DMS53 treated with DMSO at 0.1 percent for 48 hours (cell line): ENCODE measurements around the gene PATJ.
"Not testable (repeated sequence)": the region's sequence is repeated elsewhere in the genome, so short reads cannot be mapped to it uniquely, and the experiment has no call there.

Source experiments
- DNase-seq: peaks from one replicate; lab custom pipeline; 2025; ENCODE audit not compliant: unreplicated experiment; lab: John Stamatoyannopoulos, UW

Gene PATJ

DNA sequence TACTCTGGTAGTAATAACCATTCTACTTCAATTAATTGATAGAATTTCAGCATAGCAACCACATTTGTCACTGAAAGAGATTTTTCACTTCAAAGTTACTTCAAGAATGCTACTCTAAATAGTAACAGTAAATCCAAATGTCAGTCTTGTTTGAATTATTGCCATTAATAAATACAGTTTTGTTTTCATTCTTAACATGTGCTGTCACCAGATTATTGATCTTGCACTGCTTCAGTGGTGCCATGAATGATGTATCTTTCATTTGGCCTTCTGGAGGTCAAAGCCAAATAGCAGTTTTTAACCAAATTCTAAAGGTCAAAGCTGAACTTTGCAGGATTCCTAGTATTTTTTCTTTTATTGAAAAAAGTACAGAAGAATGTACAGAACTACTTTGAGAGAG is 199.5 kb downstream of the PATJ start:
- DNase-seq, result no peak

DNA sequence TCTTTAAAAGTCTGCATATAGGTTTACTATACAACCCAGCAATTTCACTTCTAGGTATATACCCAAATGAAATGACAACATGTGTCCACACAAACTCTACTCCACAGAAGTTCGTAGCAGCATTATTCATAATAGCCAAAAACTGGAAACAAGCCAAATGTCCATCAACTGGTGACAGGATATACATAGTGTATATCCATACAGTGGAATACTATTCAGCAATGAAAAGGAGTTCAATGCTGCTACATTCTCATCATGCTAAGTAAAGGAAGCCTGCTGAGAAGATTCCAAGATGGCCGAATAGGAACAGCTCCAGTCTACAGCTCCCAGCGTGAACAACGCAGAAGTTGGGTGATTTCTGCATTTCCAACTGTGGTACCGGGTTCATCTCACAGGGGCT is 200.6 kb downstream of the PATJ start:
- no peak for DNase-seq

DNA sequence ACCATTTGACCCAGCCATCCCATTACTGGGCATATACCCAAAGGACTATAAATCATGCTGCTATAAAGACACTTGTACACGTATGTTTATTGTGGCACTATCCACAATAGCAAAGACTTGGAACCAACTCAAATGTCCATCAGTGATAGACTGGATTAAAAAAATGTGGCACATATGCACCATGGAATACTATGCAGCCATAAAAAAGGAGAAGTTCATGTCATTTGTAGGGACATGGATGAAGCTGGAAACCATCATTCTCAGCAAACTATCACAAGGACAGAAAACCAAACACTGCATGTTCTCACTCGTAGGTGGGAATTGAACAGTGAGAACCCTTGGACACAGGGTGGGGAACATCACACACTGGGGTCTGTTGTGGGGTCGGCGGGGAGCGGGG is 206.4 kb downstream of the PATJ start:
- DNase-seq, result not testable (repeated sequence)

DNA sequence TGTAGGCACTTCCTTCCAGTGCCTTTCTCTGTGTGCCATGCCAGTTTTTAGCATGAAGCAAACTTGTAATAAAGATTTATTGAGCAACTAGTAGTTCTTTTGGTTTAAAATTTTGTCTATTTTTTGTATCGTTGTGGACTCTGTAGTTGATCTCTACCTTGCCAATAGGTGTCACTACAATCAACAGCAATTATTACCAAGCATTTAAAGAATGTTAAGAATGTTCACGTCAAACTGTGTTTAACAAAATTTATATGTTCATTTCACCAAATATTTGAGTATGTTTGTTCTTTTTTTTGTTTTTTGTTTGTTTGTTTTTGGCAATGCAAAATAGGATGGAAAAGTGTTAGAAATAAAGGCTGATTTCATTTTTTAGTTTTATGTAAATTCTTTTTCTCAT is 208.1 kb downstream of the PATJ start:
- DNase-seq, result no peak

- DNase-seq, result no peak
These were observed 209.7 kb downstream of the PATJ start for GRCh38 chr1:61951731-61952580.

DNA sequence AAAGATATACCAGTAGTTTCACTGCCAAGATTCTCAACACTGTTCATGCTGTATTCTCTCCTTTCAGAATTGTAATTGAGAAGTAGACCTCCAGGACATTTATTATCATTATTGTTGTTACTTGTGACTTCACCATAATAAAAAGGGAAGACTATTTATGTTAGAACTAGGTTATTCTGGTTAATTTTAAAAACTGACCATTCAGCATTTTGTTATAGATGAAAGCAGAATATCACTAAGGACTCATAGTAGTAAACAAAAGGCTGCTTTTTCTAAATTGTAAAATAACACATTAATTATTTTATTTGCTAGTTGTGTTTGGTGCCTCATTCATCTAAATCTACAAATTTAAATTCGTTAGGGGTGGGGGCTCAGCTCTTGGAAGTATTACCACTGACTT is 210.4 kb downstream of the PATJ start:
- no peak for DNase-seq

GRCh38 chr1:61953076-61953789 is 211.0 kb downstream of the PATJ start:
- DNase-seq, result no peak

GRCh38 chr1:61953790-61954150 is 211.5 kb downstream of the PATJ start:
- DNase-seq, result no peak

- no peak for DNase-seq
These were observed 213.0 kb downstream of the PATJ start for GRCh38 chr1:61955261-61955660.

- DNase-seq, result no peak
These were observed 213.9 kb downstream of the PATJ start for GRCh38 chr1:61956016-61956645.

DNA sequence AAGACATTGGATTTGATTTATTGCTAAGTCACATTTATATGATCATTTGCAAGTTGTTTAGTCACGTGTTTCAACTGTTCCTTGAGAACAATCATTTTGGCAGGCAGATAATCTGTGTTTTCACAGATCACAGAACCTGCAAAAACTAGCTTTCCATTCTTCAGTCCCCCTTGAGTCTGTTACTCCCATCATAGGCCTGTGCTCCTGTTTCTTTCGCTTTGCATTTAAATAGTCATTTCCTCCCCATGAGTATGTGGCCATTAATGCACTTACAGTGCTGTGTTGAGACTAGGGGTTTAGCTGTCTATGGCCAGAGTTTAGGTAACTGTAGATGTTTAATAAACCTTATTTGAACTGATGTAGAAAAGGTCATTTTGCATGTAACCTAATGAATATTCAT is 214.5 kb downstream of the PATJ start:
- DNase-seq, result no peak

DNA sequence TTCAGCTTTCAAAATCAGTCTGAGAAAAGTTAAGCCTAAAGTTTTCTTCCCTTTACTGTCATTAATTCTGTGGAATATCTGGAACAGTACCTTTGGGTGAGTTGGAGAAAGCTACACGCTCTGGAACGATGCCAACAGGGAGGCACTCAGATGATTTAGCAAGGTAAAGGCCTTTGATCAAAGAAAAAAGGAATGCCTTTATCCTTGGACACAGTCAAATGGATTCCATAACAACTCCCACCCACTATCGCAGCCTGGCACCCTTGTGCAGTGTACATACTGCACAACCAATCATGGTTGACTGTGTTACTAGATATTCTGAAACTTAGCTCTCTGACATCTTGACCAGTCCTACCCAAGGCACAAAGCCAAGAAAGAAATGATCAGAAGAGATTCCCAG is 218.7 kb downstream of the PATJ start:
- no peak for DNase-seq

- DNase-seq, result no peak
These were observed 220.4 kb downstream of the PATJ start for GRCh38 chr1:61962631-61963030.

- not testable (repeated sequence) for DNase-seq
These were observed 224.4 kb downstream of the PATJ start for GRCh38 chr1:61966450-61967225.

- DNase-seq, result no peak
These were observed 225.5 kb downstream of the PATJ start for GRCh38 chr1:61967750-61968149.

DNA sequence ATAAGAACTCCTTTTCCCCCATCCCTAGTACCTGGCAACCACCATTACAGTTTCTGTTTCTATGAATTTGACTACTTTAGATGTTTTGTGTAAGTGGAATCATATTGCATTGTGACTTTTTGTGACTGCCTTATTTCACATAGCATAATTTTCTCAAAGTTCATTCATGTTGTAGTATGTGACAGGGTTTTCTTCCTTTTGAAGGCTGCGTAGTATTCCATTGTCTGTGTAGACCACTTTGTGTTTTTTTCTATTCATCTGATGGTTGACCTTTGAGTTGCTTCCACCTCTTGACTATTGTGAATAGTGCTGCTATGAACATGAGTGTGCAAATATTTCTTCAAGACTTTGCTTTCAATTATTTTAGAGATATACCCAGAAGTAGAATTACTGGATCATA is 226.6 kb downstream of the PATJ start:
- DNase-seq, result no peak

- no peak for DNase-seq
These were observed 231.0 kb downstream of the PATJ start for GRCh38 chr1:61973100-61973837.

- DNase-seq, result no peak
These were observed 233.4 kb downstream of the PATJ start for GRCh38 chr1:61975638-61976037.

DNA sequence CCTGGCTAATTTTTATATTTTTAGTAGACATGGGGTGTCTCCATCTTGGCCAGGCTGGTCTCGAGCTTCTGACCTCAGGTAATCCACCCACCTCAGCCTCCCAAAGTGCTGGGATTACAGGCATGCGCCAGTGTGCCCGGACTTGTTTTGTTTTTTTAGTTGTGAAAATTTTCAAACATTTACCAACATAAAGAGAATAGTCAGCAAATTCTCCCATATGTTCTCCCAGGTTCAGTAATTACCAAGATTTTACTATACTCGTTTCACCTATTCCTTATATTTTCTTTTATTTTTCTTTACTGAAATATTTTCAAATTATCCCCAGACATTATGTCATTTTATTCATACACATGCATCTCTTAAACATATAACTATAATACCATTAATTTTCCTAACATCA is 234.3 kb downstream of the PATJ start:
- DNase-seq, result no peak

GRCh38 chr1:61978796-61979195 is 236.5 kb downstream of the PATJ start:
- no peak for DNase-seq

GRCh38 chr1:61979729-61980128 is 237.4 kb downstream of the PATJ start:
- DNase-seq, result no peak
